H1 (cell line): ENCODE results near the gene BRD4. TPM values are rescaled to one million over a fixed set of nuclear protein-coding genes. Genes with fewer than 3 reads are reported as not detected.
A peak's percentile ranks its signal among the peaks of the same experiment; 100 is the strongest.

Experiments used
- CTCF ChIA-PET: fragments of 300-600 bp; sonication (Branson Sonifier 250); formaldehyde crosslinking; loops from one replicate; lab custom pipeline; 2021; ENCODE audit not compliant: partially characterized antibody; lab: Charles Lee
- POLR2A ChIA-PET: fragments of 300-600 bp; sonication (Branson Sonifier 250); formaldehyde crosslinking; loops from one replicate; lab custom pipeline; 2021; ENCODE audit warnings: inconsistent platforms; ENCODE audit not compliant: partially characterized antibody; lab: Charles Lee
- DNase-seq, 2 experiments: peaks; one replicate each; pipeline versions ENCODE4 v3.0.0 to v3.0.0-alpha.2; 2010 to 2022; ENCODE audit warnings: low spot score in 2 of 2, low read depth in 1 of 2, mixed read lengths in 1 of 2
- FAIRE-seq: peaks from 2 replicates; lab custom pipeline; 2011; peaks lifted over from hg19 to GRCh38; lab: Jason Lieb, UNC
- H2AFZ ChIP-seq: 2 replicates; pipeline ENCODE4 v1.8.1; 2012; ENCODE audit warnings: low read length, inconsistent platforms
- H2AK5ac ChIP-seq: 2 replicates; pipeline ENCODE4 v1.6.1; 2013; ENCODE audit warnings: low read depth, low read length
- H2BK120ac ChIP-seq: replicated peaks from 2 replicates; pipeline ENCODE3; 2013; ENCODE audit warnings: low read depth, low read length, inconsistent platforms
- H2BK12ac ChIP-seq: 2 replicates; pipeline ENCODE4 v1.6.1; 2013; ENCODE audit warnings: low read depth, low read length
- H2BK15ac ChIP-seq: 2 replicates; pipeline ENCODE4 v1.6.1; 2013; ENCODE audit warnings: low read length
- H2BK20ac ChIP-seq: 2 replicates; pipeline ENCODE4 v1.6.1; 2013; ENCODE audit warnings: low read length
- H2BK5ac ChIP-seq: 2 replicates; pipeline ENCODE4 v1.6.1; 2013; ENCODE audit warnings: low read depth, low read length
- H3K14ac ChIP-seq: 2 replicates; pipeline ENCODE4 v1.6.1; 2013; ENCODE audit warnings: inconsistent platforms; ENCODE audit not compliant: insufficient read length
- H3K18ac ChIP-seq: 2 replicates; pipeline ENCODE4 v1.6.1; 2013; ENCODE audit warnings: low read length; ENCODE audit errors: extremely low read depth
- H3K23ac ChIP-seq: 2 replicates; pipeline ENCODE4 v1.6.1; 2013; ENCODE audit warnings: inconsistent platforms; ENCODE audit not compliant: insufficient read length
- H3K23me2 ChIP-seq: 2 replicates; pipeline ENCODE4 v1.6.1; 2013; ENCODE audit warnings: low read depth, low read length
- H3K27ac ChIP-seq: 2 replicates; pipeline ENCODE4 v1.6.1; 2011; ENCODE audit warnings: low read depth, low read length, inconsistent platforms
- H3K27me3 ChIP-seq, 4 experiments: replicated peaks in 1 of 4; 1 replicate in 1 of 4; 2 replicates in 3 of 4; pipeline versions ENCODE4 v1.6.1 to v1.8.1; 2011 to 2013; ENCODE audit warnings: low read length in 3 of 4, mild to moderate bottlenecking in 3 of 4, inconsistent platforms in 2 of 4, mixed read lengths in 2 of 4, moderate library complexity in 1 of 4; ENCODE audit not compliant: control insufficient read depth in 3 of 4, insufficient read depth in 3 of 4; ENCODE audit errors: extremely low read depth in 1 of 4
- H3K36me3 ChIP-seq, 4 experiments: 2 replicates each; pipeline versions ENCODE4 v1.6.1 to v1.8.1; 2011 to 2013; ENCODE audit warnings: mild to moderate bottlenecking in 4 of 4, low read length in 3 of 4, moderate library complexity in 2 of 4, control low read depth in 1 of 4, inconsistent platforms in 1 of 4; ENCODE audit not compliant: insufficient read depth in 4 of 4, control insufficient read depth in 2 of 4
- H3K4ac ChIP-seq: replicated peaks from 2 replicates; pipeline ENCODE3; 2013; ENCODE audit warnings: low read length, low read depth, mixed read lengths, inconsistent platforms; ENCODE audit not compliant: insufficient read length
- H3K4me1 ChIP-seq, 4 experiments: replicated peaks in 1 of 4; 1 replicate in 1 of 4; 2 replicates in 3 of 4; pipeline versions ENCODE4 v1.6.1 to v1.8.1; 2011 to 2013; ENCODE audit warnings: low read length in 3 of 4, inconsistent platforms in 2 of 4, mixed read lengths in 1 of 4; ENCODE audit not compliant: insufficient read depth in 4 of 4, control insufficient read depth in 3 of 4
- H3K4me2 ChIP-seq, 2 experiments: 2 replicates each; pipeline versions ENCODE4 v1.6.1 to v1.8.1; 2011 to 2013; ENCODE audit warnings: low read depth in 2 of 2, low read length in 2 of 2, control low read depth in 1 of 2, inconsistent platforms in 1 of 2, mild to moderate bottlenecking in 1 of 2; ENCODE audit not compliant: insufficient read depth in 1 of 2
- H3K4me3 ChIP-seq, 4 experiments: fragments of 200-600, 300-600 bp in 1 of 4; sonication (generic), shearing (Covaris generic), sonication (Bioruptor Twin) in 1 of 4; 2 replicates each; pipeline versions ENCODE4 v1.5.1 to v1.8.1; 2011 to 2016; ENCODE audit warnings: low read length in 4 of 4, low read depth in 3 of 4, control low read depth in 2 of 4, inconsistent platforms in 2 of 4, mild to moderate bottlenecking in 2 of 4, mixed read lengths in 1 of 4, moderate library complexity in 1 of 4; ENCODE audit not compliant: insufficient read depth in 2 of 4; ENCODE audit errors: extremely low read depth in 1 of 4
- H3K56ac ChIP-seq: replicated peaks from 2 replicates; pipeline ENCODE3; 2013; ENCODE audit warnings: low read depth, mild to moderate bottlenecking, mixed read lengths, low read length, inconsistent platforms; ENCODE audit not compliant: insufficient read length
- H3K79me1 ChIP-seq: 2 replicates; pipeline ENCODE4 v1.6.1; 2013; ENCODE audit warnings: low read depth, low read length, control low read depth
- H3K79me2 ChIP-seq, 2 experiments: 2 replicates each; pipeline versions ENCODE4 v1.6.1 to v1.8.1; 2012 to 2013; ENCODE audit warnings: low read length in 2 of 2, mild to moderate bottlenecking in 2 of 2, inconsistent platforms in 1 of 2; ENCODE audit not compliant: insufficient read depth in 2 of 2, control insufficient read depth in 1 of 2
- H3K9ac ChIP-seq, 4 experiments: replicated peaks in 1 of 4; 1 replicate in 1 of 4; 2 replicates in 3 of 4; pipeline versions ENCODE4 v1.6.1 to v1.8.1; 2011 to 2013; ENCODE audit warnings: low read depth in 3 of 4, low read length in 3 of 4, control low read depth in 2 of 4, mild to moderate bottlenecking in 2 of 4, moderate library complexity in 2 of 4, inconsistent platforms in 1 of 4; ENCODE audit errors: extremely low read depth in 1 of 4
- H3K9me3 ChIP-seq, 2 experiments: 2 replicates each; pipeline versions ENCODE4 v1.6.1 to v1.8.1; 2012 to 2013; ENCODE audit warnings: mild to moderate bottlenecking in 2 of 2, moderate library complexity in 2 of 2, control low read depth in 1 of 2, inconsistent platforms in 1 of 2, low read depth in 1 of 2, low read length in 1 of 2, mixed read lengths in 1 of 2; ENCODE audit not compliant: insufficient read depth in 2 of 2
- H4K20me1 ChIP-seq, 2 experiments: replicated peaks in 1 of 2; 2 replicates each; pipeline versions ENCODE3 to v1.8.1; 2011 to 2013; ENCODE audit warnings: inconsistent platforms in 2 of 2, low read length in 2 of 2, mild to moderate bottlenecking in 1 of 2; ENCODE audit not compliant: insufficient read depth in 2 of 2, control insufficient read depth in 1 of 2
- H4K5ac ChIP-seq: 2 replicates; pipeline ENCODE4 v1.6.1; 2013; ENCODE audit warnings: low read length, low read depth, mixed read lengths, inconsistent platforms; ENCODE audit not compliant: insufficient read length
- H4K8ac ChIP-seq: 2 replicates; pipeline ENCODE4 v1.8.0; 2013; ENCODE audit warnings: mild to moderate bottlenecking, moderate library complexity, low read length, inconsistent platforms; ENCODE audit not compliant: insufficient read depth; ENCODE audit errors: extremely low read depth
- H4K91ac ChIP-seq: replicated peaks from 2 replicates; pipeline ENCODE3; 2013; ENCODE audit warnings: low read length, mixed read lengths, inconsistent platforms; ENCODE audit not compliant: insufficient read length
- CHD2 ChIP-seq: IDR thresholded peaks from 2 replicates; pipeline ENCODE4 v1.6.1; 2012; ENCODE audit warnings: low read length, improper control_type of control experiment
- CTCF ChIP-seq, 3 experiments: IDR thresholded peaks; 1 replicate in 2 of 3; 2 replicates in 1 of 3; pipeline versions ENCODE4 v1.5.1 to v1.6.1; 2011; ENCODE audit warnings: low read length in 3 of 3, mild to moderate bottlenecking in 3 of 3, inconsistent platforms in 2 of 3, low read depth in 1 of 3, moderate library complexity in 1 of 3; ENCODE audit not compliant: insufficient read depth in 1 of 3; ENCODE audit errors: control extremely low read depth in 1 of 3
- E2F6 ChIP-seq: IDR thresholded peaks from 2 replicates; pipeline ENCODE4 v1.6.1; 2012; ENCODE audit warnings: inconsistent platforms
- RAD21 ChIP-seq, 2 experiments: IDR thresholded peaks in 1 of 2; conservative IDR thresholded peaks in 1 of 2; 2 replicates each; pipeline ENCODE4 v1.6.1; 2011; ENCODE audit warnings: low read depth in 2 of 2, low read length in 2 of 2, improper control_type of control experiment in 1 of 2, inconsistent platforms in 1 of 2, mild to moderate bottlenecking in 1 of 2, moderate library complexity in 1 of 2
- SIN3A ChIP-seq, 2 experiments: IDR thresholded peaks in 1 of 2; conservative IDR thresholded peaks in 1 of 2; 2 replicates each; pipeline ENCODE4 v1.6.1; 2011 to 2012; ENCODE audit warnings: low read length in 2 of 2, improper control_type of control experiment in 1 of 2, low read depth in 1 of 2, mild to moderate bottlenecking in 1 of 2
- TCF12 ChIP-seq: IDR thresholded peaks from 2 replicates; pipeline ENCODE4 v1.6.1; 2011; ENCODE audit warnings: low read depth, mild to moderate bottlenecking, low read length
- ZNF274 ChIP-seq: IDR thresholded peaks from 2 replicates; pipeline ENCODE4 v1.7.0; 2012; ENCODE audit warnings: low read length, borderline replicate concordance; ENCODE audit errors: extremely low read depth
- WGBS, 2 experiments: shearing (Covaris generic) in 1 of 2; methylation state at CpG; one replicate each; pipeline versions ENCODE4 v1.1.6 to v1.1.7; 2013 to 2015; ENCODE audit warnings: low lambda C conversion rate in 2 of 2, mixed read lengths in 2 of 2, inconsistent platforms in 1 of 2, low coverage in 1 of 2, missing lambda C conversion rate in 1 of 2; ENCODE audit not compliant: insufficient replicate concordance in 2 of 2, insufficient coverage in 1 of 2, insufficient read length in 1 of 2; ENCODE audit errors: extremely low coverage in 1 of 2, missing lambda C conversion rate in 1 of 2; 5-methylcytosine and 5-hydroxymethylcytosine counted together
- polyA plus RNA-seq, 7 experiments: library from polyadenylated mRNA; depleted of rRNA in 3 of 7; stranded (reverse) in 5 of 7; unstranded in 2 of 7; fragments of >200 nt in 5 of 7; fragments of 200-250 nt in 2 of 7; gene quantifications; 1 replicate in 5 of 7; 2 replicates in 1 of 7; 4 replicates in 1 of 7; pipeline versions ENCODE4 v1.2.1 to v1.2.3, GENCODE V29; 2011 to 2013; ENCODE audit warnings: missing spikeins in 2 of 7, mixed read lengths in 2 of 7
- total RNA-seq: library from RNA; stranded (reverse); fragmentation: NEBNext Ultra II Directional; extraction: Animal tissue kit (Norgen Biotek cat#: 25700); gene quantifications from 2 replicates; pipeline ENCODE4 v1.2.1, GENCODE V29; 2021
- TF ChIP-seq, protein P1 (sequence below): IDR thresholded peaks from 2 replicates; pipeline ENCODE4 v1.6.1; 2011; ENCODE audit warnings: low read length, improper control_type of control experiment

The BRD4 gene
- total and polyA plus RNA-seq, 2 of the 8 experiments (the other 6 are each of a cell fraction or from before 2014, with no cell fraction given): 14.1 to 146 TPM

GRCh38 chr19:15260939-15261338 is 71.4 kb downstream of the BRD4 start:
- Histone ChIP-seq H3K9me3 (no peaks in the 10 kb centered on the region), H4K20me1 (peaks cover 19 to 41% of the 10 kb centered on the region in 2 experiments), H2BK12ac (no peak overlapping the region), H2BK5ac (no peak overlapping the region), H3K4me2 (no peak overlapping the region), H3K27ac (no peak overlapping the region), H3K36me3 (peaks cover 60 to 94% (median 75%) of the 10 kb centered on the region in 4 experiments), H3K4me3 (no peak overlapping the region), H3K27me3 (no peaks in the 10 kb centered on the region), H3K79me2 (peaks cover 0 to 23% of the 10 kb centered on the region in 2 experiments; a peak in 1 of 4 replicates), H4K91ac (no peak overlapping the region), H3K79me1 (peaks cover 11% of the 10 kb centered on the region), H3K56ac (no peak overlapping the region), H3K4ac (no peak overlapping the region), H2BK20ac (no peak overlapping the region), H4K8ac (no peak overlapping the region), H2AK5ac (no peak overlapping the region), H2BK120ac (no peak overlapping the region), H3K23ac (no peak overlapping the region), H3K4me1 (no peaks in the 10 kb centered on the region), H3K23me2 (no peaks in the 10 kb centered on the region), H2AFZ (no peak overlapping the region), H3K14ac (no peak overlapping the region), H3K9ac (no peak overlapping the region), H3K18ac (no peak overlapping the region), H2BK15ac (no peak overlapping the region), H4K5ac (no peak overlapping the region)
- no peak for DNase-seq
- WGBS, 2 experiments: 95% methylated on average over 8 of the region's 8 CpGs; no CpG with 5 or more reads in 1 of the 2 experiments
- POLR2A ChIA-PET: no interaction called here
- CTCF ChIA-PET: interaction anchor here (0.8 to 3.4 kb wide), 11 partner anchors 10 to 154 kb away, joined by 3 to 33 read pairs (median 3); no protein-coding TSS in a partner anchor
- TF ChIP-seq TCF12 (no peak), E2F6 (no peak), SIN3A (conservative IDR thresholded peaks at IDR 0.05 in 1 of 2, IDR thresholded peaks at IDR 0.05 in 1 of 2; ENCODE audit: low read depth in 1 of 2, low read length in 2 of 2) (no peak), ZNF274 (no peak), CTCF (IDR thresholded peaks at IDR 0.05; ENCODE audit: control extremely low read depth in 1 of 3, insufficient read depth in 1 of 3, low read depth in 1 of 3, low read length in 3 of 3) (peak; percentile 31 to 37 (median 35)), CHD2 (no peak), RAD21 (IDR thresholded peaks at IDR 0.05 in 1 of 2, conservative IDR thresholded peaks at IDR 0.05 in 1 of 2; ENCODE audit: low read depth in 2 of 2, low read length in 2 of 2) (peak; percentile 39 to 43; a peak in 3 of 4 replicates)
- TF ChIP-seq, protein P1, sequence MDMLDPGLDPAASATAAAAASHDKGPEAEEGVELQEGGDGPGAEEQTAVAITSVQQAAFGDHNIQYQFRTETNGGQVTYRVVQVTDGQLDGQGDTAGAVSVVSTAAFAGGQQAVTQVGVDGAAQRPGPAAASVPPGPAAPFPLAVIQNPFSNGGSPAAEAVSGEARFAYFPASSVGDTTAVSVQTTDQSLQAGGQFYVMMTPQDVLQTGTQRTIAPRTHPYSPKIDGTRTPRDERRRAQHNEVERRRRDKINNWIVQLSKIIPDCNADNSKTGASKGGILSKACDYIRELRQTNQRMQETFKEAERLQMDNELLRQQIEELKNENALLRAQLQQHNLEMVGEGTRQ: no peak
- FAIRE-seq: no peak
